Endothelial cell of umbilical vein (primary cell): Measurements from ENCODE around the gene MRAS. TPM values are rescaled to one million over a fixed set of nuclear protein-coding genes. Genes with fewer than 3 reads are reported as not detected.

ENCODE experiments used
- BruUV-seq: library from RNA; stranded (reverse); fragments of 400-500 nt; replicated peaks from 2 replicates; lab custom pipeline; 2021; lab: Mats Ljungman, UMichigan
- CTCF ChIA-PET: fragments of 300-600, 350-600 bp; sonication (Branson Sonifier 250); formaldehyde crosslinking; loops from one replicate; lab custom pipeline; 2021; ENCODE audit warnings: antibody characterized with exemption, inconsistent platforms; lab: Charles Lee
- POLR2A ChIA-PET: fragments of 300-600, 350-600 bp; sonication (Branson Sonifier 250); formaldehyde crosslinking; loops from one replicate; lab custom pipeline; 2021; ENCODE audit warnings: antibody characterized with exemption, inconsistent platforms; lab: Charles Lee
- DNase-seq: peaks from one replicate; pipeline ENCODE4 v3.0.0-alpha.2; 2011; ENCODE audit warnings: low read depth, low spot score
- FAIRE-seq: peaks from 2 replicates; lab custom pipeline; 2011; peaks lifted over from hg19 to GRCh38; lab: Jason Lieb, UNC
- H2AFZ ChIP-seq: 2 replicates; pipeline ENCODE4 v1.6.0; 2012; ENCODE audit warnings: low read depth, low read length, control low read depth, inconsistent platforms
- H3K27ac ChIP-seq: 2 replicates; pipeline ENCODE4 v1.5.1; 2011; ENCODE audit warnings: low read depth, mild to moderate bottlenecking, control low read depth, low read length, moderate library complexity; ENCODE audit not compliant: insufficient read depth
- H3K27me3 ChIP-seq, 2 experiments: 2 replicates each; pipeline versions ENCODE4 v1.6.0 to v1.6.1; 2011; ENCODE audit warnings: low read length in 2 of 2, mixed read lengths in 1 of 2; ENCODE audit not compliant: control insufficient read depth in 2 of 2, insufficient read depth in 2 of 2
- H3K36me3 ChIP-seq, 2 experiments: 2 replicates in 1 of 2; 3 replicates in 1 of 2; pipeline ENCODE4 v1.5.1; 2011; ENCODE audit warnings: low read length in 2 of 2, mild to moderate bottlenecking in 1 of 2, moderate library complexity in 1 of 2; ENCODE audit not compliant: control insufficient read depth in 2 of 2, insufficient read depth in 2 of 2; ENCODE audit errors: extremely low read depth in 1 of 2
- H3K4me1 ChIP-seq: 3 replicates; pipeline ENCODE4 v1.5.1; 2011; ENCODE audit warnings: mild to moderate bottlenecking, low read length; ENCODE audit not compliant: control insufficient read depth, insufficient read depth; ENCODE audit errors: extremely low read depth
- H3K4me2 ChIP-seq: 2 replicates; pipeline ENCODE4 v1.6.1; 2011; ENCODE audit warnings: low read length, control low read depth, mixed read lengths; ENCODE audit not compliant: insufficient read depth
- H3K4me3 ChIP-seq, 3 experiments: fragments of 200-600 bp in 1 of 3; sonication (generic), shearing (Covaris generic) in 1 of 3; replicated peaks in 1 of 3; 2 replicates each; pipeline ENCODE4 v1.5.1; 2011 to 2016; ENCODE audit warnings: control low read depth in 3 of 3, low read length in 3 of 3, mild to moderate bottlenecking in 2 of 3, inconsistent platforms in 1 of 3, low read depth in 1 of 3, moderate library complexity in 1 of 3; ENCODE audit not compliant: insufficient read depth in 1 of 3
- H3K79me2 ChIP-seq: 2 replicates; pipeline ENCODE4 v1.6.0; 2012; ENCODE audit warnings: low read length, inconsistent platforms; ENCODE audit not compliant: control insufficient read depth, insufficient read depth
- H3K9ac ChIP-seq: replicated peaks from 2 replicates; pipeline ENCODE3; 2011; ENCODE audit warnings: low read length, control low read depth; ENCODE audit not compliant: insufficient read depth; ENCODE audit errors: extremely low read depth
- H3K9me1 ChIP-seq: replicated peaks from 3 replicates; pipeline ENCODE4 v1.6.0; 2011; ENCODE audit warnings: mild to moderate bottlenecking, low read length; ENCODE audit not compliant: control insufficient read depth, insufficient read depth; ENCODE audit errors: extremely low read depth
- H3K9me3 ChIP-seq: replicated peaks from 2 replicates; pipeline ENCODE4 v1.5.1; 2012; ENCODE audit warnings: low read length, inconsistent platforms; ENCODE audit not compliant: control insufficient read depth, insufficient read depth
- H4K20me1 ChIP-seq: replicated peaks from 2 replicates; pipeline ENCODE3; 2011; ENCODE audit warnings: mild to moderate bottlenecking, low read length; ENCODE audit not compliant: control insufficient read depth, insufficient read depth; ENCODE audit errors: extremely low read depth
- CTCF ChIP-seq, 2 donors: IDR thresholded peaks; 1 replicate in 1 of 2; 2 replicates in 1 of 2; pipeline ENCODE4 v1.5.1; 2011; ENCODE audit warnings: low read length in 2 of 2, mild to moderate bottlenecking in 2 of 2, moderate library complexity in 2 of 2, control low read depth in 1 of 2, inconsistent platforms in 1 of 2, low read depth in 1 of 2; ENCODE audit not compliant: insufficient read depth in 1 of 2; ENCODE audit errors: extremely low read depth in 1 of 2
- EZH2 ChIP-seq: IDR thresholded peaks from 2 replicates; pipeline ENCODE4 v1.6.1; 2012; ENCODE audit warnings: borderline replicate concordance, low read depth, mild to moderate bottlenecking, moderate library complexity, low read length, inconsistent platforms; ENCODE audit not compliant: severe bottlenecking
- FOS ChIP-seq: IDR thresholded peaks from 2 replicates; pipeline ENCODE4 v1.6.1; 2011; ENCODE audit warnings: mild to moderate bottlenecking, low read length, moderate library complexity, borderline replicate concordance; ENCODE audit not compliant: insufficient read depth
- GATA2 ChIP-seq: IDR thresholded peaks from 2 replicates; pipeline ENCODE4 v1.7.0; 2011; ENCODE audit warnings: low read depth, mild to moderate bottlenecking, moderate library complexity, mixed read lengths, low read length; ENCODE audit not compliant: insufficient read length, insufficient read depth
- JUN ChIP-seq: IDR thresholded peaks from 2 replicates; pipeline ENCODE4 v1.6.1; 2011; ENCODE audit warnings: borderline replicate concordance, low read depth; ENCODE audit not compliant: insufficient read length, insufficient read depth
- MAX ChIP-seq: IDR thresholded peaks from 2 replicates; pipeline ENCODE4 v1.6.1; 2011; ENCODE audit not compliant: insufficient read depth, insufficient read length
- MYC ChIP-seq: IDR thresholded peaks from one replicate; pipeline ENCODE4 v1.6.1; 2011; ENCODE audit warnings: mild to moderate bottlenecking, low read depth, low read length
- POLR2A ChIP-seq: IDR thresholded peaks from 2 replicates; pipeline ENCODE4 v1.6.1; 2012; ENCODE audit warnings: low read depth, mild to moderate bottlenecking, control low read depth, low read length
- POLR2AphosphoS5 ChIP-seq: IDR thresholded peaks from 2 replicates; pipeline ENCODE4 v1.6.1; 2012; ENCODE audit warnings: low read depth, mild to moderate bottlenecking, control low read depth, low read length, moderate library complexity; ENCODE audit not compliant: insufficient read depth
- dilution Hi-C: fragments of 300-500 bp; cut with MboI; formaldehyde crosslinking; loops from one replicate; pipeline ENCODE4 v1.15.0; 2019; ENCODE audit warnings: low sequenced_read_pairs; ENCODE audit not compliant: extremely low pct_ligation_motif_present
- intact Hi-C: fragments of 100-400 bp; cut with micrococcal nuclease; formaldehyde crosslinking; loops from one replicate; pipeline ENCODE4 v1.10.0; 2022
- polyA plus RNA-seq, 4 experiments: library from polyadenylated mRNA; depleted of rRNA in 3 of 4; stranded (reverse) in 3 of 4; unstranded in 1 of 4; fragments of >200 nt; gene quantifications; 2 replicates each; pipeline versions ENCODE4 v1.2.1 to v1.2.3, GENCODE V29; 2011 to 2012; ENCODE audit warnings: missing spikeins in 1 of 4
- total RNA-seq: library from RNA; stranded (reverse); gene quantifications from 2 replicates; pipeline ENCODE4 v1.2.3, GENCODE V29; 2021

Gene MRAS
- total and polyA plus RNA-seq, 2 donors (not counting 3 experiments of a cell fraction or from before 2014, with no cell fraction given) = 14.6 to 16.5 TPM

GRCh38 chr3:138340511-138340910, 7.9 kb upstream of the MRAS start:
- TF ChIP-seq MYC = no peak
- TF ChIP-seq MAX = no peak
- no peak for TF ChIP-seq JUN
- TF ChIP-seq POLR2AphosphoS5 = no peak
- TF ChIP-seq CTCF (IDR thresholded peaks at IDR 0.05; ENCODE audit: extremely low read depth in 1 of 2, insufficient read depth in 1 of 2, low read depth in 1 of 2, low read length in 2 of 2) = no peak
- TF ChIP-seq FOS = no peak
- no peak for TF ChIP-seq EZH2
- no peak for TF ChIP-seq GATA2
- TF ChIP-seq POLR2A = no peak
- Histone ChIP-seq H3K36me3 (no peaks in the 10 kb centered on the region), H3K4me2 (no peak overlapping the region), H2AFZ (no peak overlapping the region), H4K20me1 (no peaks in the 10 kb centered on the region), H3K79me2 (no peaks in the 10 kb centered on the region), H3K4me3 (no peak overlapping the region), H3K9ac (no peak overlapping the region), H3K9me3 (no peaks in the 10 kb centered on the region), H3K9me1 (no peaks in the 10 kb centered on the region), H3K27me3 (peaks cover 2 to 4% of the 10 kb centered on the region in 2 experiments), H3K4me1 (no peaks in the 10 kb centered on the region), H3K27ac (no peak overlapping the region)
- dilution Hi-C loops (no loop called here), intact Hi-C loops (loop anchor here (10.0 kb wide), 1 partner anchor 604 kb away; the partner anchor contains the start of genes FOXL2 and FOXL2NB)
- FAIRE-seq (no peak), DNase-seq (no peak)
- BruUV-seq = no TSS peak
- ChIA-PET POLR2A (no interaction called here), CTCF (no interaction called here)
